Activated CD8-positive, alpha-beta memory T cell treated with anti-CD3 and anti-CD28 coated beads for 24 hours (primary cell): Measurements from ENCODE around the gene ABHD4.
"Not testable (repeated sequence)": the region's sequence is repeated elsewhere in the genome, so short reads cannot be mapped to it uniquely, and the experiment has no call there.

Experiments used
- DNase-seq: peaks from one replicate; pipeline ENCODE4 v3.0.0-alpha.2; 2020

ABHD4 gene

GRCh38 chr14:22561661-22562579 is 36.2 kb upstream of the ABHD4 start:
- peak; percentile 83 for DNase-seq

DNA sequence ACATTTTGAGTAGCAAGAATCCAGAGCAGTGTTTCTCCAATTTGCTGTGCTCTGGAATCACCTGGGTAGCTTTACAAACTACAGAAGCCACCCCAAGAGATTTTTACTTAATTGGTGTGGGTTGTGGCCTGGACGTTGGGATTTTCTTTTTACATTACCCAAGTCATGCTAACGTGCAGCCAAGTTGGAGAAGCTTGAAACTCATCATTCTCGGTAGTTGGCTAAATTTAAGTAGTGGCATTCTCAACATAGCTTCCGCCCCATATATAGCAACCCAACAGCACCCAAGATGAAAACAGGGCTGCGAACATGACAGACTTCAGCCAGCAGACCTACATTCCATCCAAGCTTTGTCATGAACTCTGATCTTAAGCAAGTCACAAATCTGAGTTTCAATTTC is 34.1 kb upstream of the ABHD4 start:
- no peak for DNase-seq

- no peak for DNase-seq
Measured at GRCh38 chr14:22564463-22564862, 33.6 kb upstream of the ABHD4 start.

DNA sequence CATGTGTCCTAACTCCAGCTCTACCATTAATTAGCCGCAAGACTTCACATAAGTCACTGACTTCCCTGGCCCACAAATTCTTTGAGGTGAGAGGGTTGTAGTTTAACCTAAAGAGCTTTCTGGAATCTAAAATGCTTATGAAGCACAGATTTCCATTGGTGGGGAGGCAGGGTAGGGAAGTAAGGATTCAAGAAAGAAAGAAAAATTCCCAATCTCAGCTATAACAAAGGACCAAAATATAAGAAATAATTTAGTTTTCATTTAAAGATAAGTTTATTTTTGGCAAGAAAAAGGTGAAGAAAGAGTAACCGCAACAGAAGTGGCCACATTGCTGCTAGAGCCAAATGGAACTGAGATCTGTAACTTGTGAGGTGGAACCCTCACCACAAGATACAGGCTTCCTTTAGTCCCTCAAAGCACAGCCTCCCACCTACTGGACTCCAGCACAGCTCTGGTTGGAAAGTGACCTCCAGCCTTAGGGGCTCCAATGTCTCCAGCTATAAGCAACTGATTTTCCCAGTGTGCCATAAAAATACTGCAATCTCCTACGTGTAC is 32.6 kb upstream of the ABHD4 start:
- DNase-seq: no peak

DNA sequence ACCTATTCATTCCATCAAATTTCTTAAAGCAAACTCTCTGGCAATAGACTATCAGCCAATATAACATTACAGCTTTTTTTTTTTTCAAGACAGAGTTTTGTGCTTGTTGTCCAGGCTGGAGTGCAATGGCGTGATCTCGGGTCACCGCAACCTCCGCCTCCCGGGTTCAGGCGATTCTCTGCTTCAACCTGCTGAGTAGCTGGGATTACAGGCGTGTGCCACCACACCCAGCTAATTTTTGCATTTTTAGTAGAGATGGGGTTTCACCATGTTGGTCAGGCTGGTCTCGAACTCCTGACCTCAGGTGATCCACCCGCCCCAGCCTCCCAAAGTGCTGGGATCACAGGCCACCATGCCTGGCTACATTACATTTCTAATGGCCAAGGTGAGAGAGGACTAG is 31.8 kb upstream of the ABHD4 start:
- DNase-seq: not testable (repeated sequence)

DNA sequence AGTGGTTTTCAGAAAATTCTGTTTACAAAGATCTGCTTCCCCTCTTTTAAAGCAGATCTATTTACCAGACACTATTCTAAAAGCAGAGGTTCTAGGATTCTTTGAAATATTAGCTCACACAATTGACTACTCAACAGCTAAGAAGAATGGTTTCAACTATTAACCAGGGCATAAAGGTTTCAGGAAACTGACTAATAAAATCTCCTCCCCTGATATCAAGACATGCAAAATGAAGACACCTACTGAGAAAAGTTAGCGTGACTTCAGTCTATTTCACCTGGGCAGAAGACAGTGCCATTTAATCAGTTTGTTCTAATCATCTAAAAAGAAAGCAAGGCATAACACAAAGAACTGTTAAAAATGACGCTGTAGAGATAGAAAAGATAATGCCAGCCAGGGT is 31.3 kb upstream of the ABHD4 start:
- DNase-seq: no peak

DNA sequence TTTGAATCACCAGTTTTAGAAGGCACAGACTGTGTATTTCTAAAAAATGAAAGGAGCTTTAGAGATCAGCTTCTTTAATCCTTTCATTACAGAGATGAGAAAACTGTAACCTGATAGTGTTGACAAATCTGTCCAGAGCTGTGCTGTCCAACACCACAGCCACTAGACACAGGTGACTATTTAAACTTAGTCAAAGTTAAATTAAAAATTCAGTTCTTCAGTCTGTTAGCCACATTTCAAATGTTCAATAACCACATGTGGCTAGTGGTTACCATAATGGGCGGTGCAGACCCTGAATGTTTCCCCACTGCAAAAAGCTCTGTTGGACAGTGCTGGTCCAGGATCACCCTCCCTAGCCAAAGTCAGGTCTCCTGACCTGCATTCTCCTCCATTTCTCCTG is 30.7 kb upstream of the ABHD4 start:
- DNase-seq: no peak

DNA sequence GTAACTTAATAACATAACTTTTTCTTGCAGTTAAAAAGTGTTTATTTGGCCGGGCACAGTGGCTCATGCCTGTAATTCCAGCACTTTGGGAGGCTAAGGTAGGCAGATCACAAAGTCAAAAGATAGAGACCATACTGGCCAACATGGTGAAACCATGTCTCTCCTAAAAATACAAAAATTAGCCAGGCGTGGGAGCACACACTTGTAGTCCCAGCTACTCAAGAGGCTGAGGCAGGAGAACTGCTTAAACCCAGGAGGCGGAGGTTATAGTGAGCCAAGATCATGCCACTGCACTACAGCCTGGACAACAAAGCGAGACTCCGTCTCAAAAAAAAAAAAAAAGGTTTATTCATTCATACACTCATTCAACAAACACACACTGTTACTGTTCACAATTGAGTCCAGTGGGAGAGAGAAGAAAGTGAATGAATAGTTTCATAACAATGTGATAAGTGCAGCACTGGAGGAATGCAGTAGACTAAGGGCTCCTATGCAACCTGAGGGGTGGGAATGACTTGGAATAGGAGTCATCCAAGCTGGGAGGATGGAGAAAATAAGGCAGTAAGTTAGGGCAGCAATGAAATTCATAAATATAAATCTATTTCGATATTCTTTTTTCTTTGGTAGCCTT is 28.9 kb upstream of the ABHD4 start:
- DNase-seq: no peak

DNA sequence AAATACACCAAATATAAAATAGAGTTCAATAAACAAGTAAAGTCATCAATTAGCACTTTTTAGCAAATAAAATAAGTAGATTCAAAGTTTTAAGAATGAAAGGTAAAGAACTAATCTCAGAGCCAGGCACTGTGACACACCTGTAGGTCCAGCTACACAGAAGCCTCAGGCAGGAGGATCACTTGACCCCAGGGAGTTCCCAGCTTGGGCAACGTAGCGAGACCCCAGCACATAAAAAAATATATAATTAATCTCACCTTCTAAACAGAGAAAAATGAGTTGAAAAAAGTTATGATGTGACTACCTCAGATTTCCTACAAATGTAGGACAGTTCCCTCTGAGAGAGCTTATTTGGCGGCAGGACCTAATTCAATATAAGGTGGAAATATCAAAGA is 28.4 kb upstream of the ABHD4 start:
- DNase-seq: no peak

GRCh38 chr14:22570132-22570949 is 27.8 kb upstream of the ABHD4 start:
- DNase-seq: peak; percentile 84

- DNase-seq: no peak
Measured at GRCh38 chr14:22572562-22573058, 25.5 kb upstream of the ABHD4 start.

DNA sequence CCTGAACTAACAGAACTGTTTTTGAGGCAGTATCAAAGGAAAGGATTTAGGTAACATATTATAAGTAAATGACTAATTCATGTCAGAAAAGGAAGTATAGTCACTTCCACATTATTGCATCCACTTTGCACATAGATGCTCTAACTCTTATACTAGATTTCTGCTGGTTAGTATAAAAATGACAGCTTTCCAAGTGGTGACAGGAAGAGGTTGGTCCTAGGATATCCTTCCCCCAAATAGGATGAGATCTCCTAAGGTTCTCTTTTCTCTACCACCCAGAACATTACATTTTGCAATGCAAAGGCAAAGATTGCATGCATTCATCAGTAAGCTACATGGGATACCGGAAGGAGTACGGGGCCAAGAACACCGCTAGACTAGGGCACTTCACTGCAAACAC is 24.3 kb upstream of the ABHD4 start:
- no peak for DNase-seq

GRCh38 chr14:22577334-22577908 is 20.7 kb upstream of the ABHD4 start:
- DNase-seq: no peak

DNA sequence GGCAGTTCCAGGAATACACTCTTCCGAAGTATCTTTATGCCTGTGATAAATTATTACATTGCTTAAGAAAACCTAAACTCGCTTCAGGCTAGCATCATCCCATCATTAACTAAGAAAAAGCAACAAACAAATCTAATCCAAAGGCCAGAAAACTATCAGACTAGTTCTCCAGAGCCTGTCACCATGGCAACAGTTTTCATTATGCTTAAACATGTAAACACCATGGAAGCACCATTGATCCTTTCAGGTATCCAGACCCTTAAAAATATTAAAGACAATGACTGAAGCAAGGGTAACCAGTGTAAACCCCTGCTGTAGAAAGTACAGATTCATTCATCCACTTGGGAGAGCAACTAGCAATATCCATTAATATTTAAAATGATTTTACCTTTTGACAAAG is 18.9 kb upstream of the ABHD4 start:
- no peak for DNase-seq

DNA sequence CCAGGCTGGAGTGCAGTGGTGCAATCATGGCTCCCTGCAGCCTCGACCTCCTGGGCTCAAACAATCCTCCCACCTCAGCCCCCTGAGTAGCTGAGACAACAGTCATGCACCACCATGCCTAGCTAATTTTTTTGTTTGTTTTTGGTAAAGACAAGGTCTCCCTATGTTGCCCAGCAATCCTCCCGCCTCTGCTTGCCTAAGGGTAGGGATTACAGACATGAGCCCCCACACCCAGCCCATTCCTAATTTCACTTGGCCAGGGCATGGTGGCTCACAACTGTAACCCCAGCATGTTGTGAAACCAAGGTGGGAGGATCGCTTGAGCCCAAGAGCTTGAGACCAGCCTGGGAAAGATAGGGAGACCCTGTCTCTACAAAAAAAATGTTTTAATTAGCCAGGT is 18.2 kb upstream of the ABHD4 start:
- DNase-seq: no peak

DNA sequence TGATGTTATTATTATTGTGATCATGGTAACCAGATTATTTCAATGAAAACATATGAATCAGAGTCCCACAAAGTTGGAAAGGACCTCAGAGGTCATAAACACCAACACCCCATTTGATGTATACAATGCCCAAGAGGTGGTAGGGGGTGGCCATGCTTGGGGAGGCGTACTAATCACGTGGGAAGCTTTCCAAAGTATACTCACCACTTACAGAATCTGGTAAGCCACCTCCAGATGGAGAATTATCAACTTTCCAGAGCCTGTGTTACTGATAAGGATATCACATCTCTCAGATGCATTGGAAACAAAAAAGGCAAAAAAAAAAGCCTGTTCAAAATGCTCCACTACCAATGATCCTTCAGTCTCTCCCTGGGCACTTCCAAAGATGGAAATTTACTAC is 17.5 kb upstream of the ABHD4 start:
- no peak for DNase-seq

- no peak for DNase-seq
Measured at GRCh38 chr14:22583994-22584393, 14.1 kb upstream of the ABHD4 start.

DNA sequence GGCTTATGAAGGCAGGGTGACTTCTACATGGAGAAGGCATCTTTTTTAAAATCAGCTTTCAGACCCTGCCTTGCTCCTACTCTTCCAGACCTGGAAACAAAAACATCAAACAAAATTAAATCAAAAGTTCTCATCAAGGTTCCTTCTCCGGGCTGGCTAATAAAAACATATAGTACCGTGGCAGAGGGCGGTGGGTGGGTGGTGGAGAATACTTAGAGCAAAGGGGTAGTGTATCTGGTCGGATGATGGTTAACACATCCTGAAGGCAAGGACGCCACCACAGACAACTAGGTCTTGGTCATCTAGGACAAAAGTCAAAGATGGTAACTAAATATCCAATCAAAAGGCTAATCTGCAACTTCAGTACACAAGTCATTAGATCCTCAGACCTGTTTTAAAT is 10.9 kb upstream of the ABHD4 start:
- DNase-seq: no peak

GRCh38 chr14:22587677-22588422 is 10.2 kb upstream of the ABHD4 start:
- not testable (repeated sequence) for DNase-seq

DNA sequence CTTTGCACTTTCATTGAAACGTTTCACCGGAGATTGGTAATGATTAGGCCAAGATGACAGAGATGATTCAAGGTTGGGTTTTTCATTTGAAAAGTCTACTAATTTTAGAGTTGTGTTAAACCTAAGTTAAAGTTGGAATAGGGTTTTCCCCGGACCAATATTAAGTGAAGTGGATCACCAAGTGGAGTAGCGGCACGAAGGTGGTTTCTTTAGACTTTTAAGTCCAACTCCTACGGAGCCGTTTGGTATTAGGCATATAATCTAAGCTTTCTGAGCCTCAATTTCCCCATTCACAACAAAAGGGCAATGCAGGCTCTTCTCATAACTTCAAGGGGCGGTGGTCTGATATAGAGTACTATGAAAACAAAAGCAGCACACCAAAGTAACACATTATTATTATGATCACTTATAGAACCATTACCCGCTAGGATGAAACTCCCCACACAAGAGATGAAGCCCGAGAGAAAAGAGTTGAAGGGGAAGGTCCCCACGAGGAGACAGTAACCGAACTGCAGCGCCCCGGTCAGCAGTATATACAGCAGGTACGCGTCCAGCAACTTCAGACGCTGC is 9.5 kb upstream of the ABHD4 start:
- DNase-seq: peak; percentile 64

DNA sequence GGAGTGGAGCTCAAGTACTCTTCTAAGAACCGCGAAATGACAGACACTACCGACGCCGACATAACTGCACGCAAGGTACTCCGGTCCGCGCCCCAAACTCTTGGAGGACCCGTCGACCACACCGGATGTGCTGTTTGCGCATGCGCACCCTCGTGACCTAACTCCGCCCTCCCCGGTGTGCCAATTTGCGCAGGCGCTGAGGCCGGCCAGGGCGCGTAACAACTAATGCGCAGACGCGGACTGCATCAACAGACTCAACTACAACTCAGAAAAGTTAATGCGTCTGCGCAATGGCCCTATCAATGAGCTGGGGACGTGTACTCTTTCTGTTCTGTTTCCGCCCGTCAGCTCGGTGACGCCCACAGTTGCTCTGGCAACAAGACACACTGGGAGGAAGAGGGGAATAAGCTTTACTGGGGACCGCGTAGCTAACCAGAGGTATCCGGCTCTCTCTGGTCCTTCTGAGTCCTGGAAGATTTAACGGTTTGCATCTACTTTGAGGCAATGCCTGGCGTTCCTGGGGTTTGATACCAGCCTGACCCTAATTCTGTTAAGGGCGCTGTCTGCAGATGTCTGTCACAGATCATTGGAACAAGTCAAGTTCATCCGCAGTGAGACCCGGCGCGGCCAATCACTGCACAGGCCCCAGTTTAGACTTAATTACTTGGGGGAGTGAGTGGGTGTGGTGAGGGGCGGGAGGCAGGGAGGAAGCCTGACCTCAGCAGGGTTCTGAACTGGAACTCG is 8.8 kb upstream of the ABHD4 start, which contains the start of gene DAD1:
TSS of gene DAD1 (minus strand) at position 129 of the 744 bp plus-strand sequence. CDS start at position 62, 67 bp downstream.
- DNase-seq: peak; percentile 100
